AG04450 (cell line): ENCODE results near the gene PFKFB2. TPM values are rescaled to one million over a fixed set of nuclear protein-coding genes. Genes with fewer than 3 reads are reported as not detected.

ENCODE experiments used
- CTCF ChIA-PET: fragments of 300-600, 350-600 bp; formaldehyde crosslinking; extraction: SDS; loops from one replicate; lab custom pipeline; 2022; ENCODE audit warnings: antibody characterized with exemption, inconsistent platforms; lab: Charles Lee
- POLR2A ChIA-PET: fragments of 350-600 bp; formaldehyde crosslinking; extraction: SDS; loops from one replicate; lab custom pipeline; 2021; ENCODE audit warnings: antibody characterized with exemption, inconsistent platforms; lab: Yijun Ruan, JAX
- DNase-seq: peaks from one replicate; pipeline ENCODE4 v3.0.0-alpha.2; 2011; ENCODE audit warnings: low read depth, low spot score
- H3K27ac ChIP-seq: one replicate; pipeline ENCODE4 v1.5.1; 2012; ENCODE audit warnings: low read depth, low read length, control low read depth
- H3K27me3 ChIP-seq: one replicate; pipeline ENCODE4 v1.6.0; 2012; ENCODE audit warnings: low read length; ENCODE audit not compliant: control insufficient read depth, insufficient read depth
- H3K4me3 ChIP-seq: 2 replicates; pipeline ENCODE4 v1.5.1; 2011; ENCODE audit warnings: mild to moderate bottlenecking, low read depth, low read length, control low read depth
- H3K9me3 ChIP-seq: 2 replicates; pipeline ENCODE4 v1.5.1; 2012; ENCODE audit warnings: low read length; ENCODE audit not compliant: control insufficient read depth, insufficient read depth
- polyA plus RNA-seq: library from polyadenylated mRNA; depleted of rRNA; stranded (reverse); fragments of >200 nt; gene quantifications from 2 replicates; pipeline ENCODE4 v1.2.3, GENCODE V29; 2011
- TF ChIP-seq, protein P1 (sequence below): IDR thresholded peaks from 2 replicates; pipeline ENCODE4 v1.5.1; 2011; ENCODE audit warnings: low read depth, low read length, control low read depth, inconsistent platforms

The PFKFB2 gene
- polyA plus RNA-seq, 1 experiment: 1.7 TPM

DNA sequence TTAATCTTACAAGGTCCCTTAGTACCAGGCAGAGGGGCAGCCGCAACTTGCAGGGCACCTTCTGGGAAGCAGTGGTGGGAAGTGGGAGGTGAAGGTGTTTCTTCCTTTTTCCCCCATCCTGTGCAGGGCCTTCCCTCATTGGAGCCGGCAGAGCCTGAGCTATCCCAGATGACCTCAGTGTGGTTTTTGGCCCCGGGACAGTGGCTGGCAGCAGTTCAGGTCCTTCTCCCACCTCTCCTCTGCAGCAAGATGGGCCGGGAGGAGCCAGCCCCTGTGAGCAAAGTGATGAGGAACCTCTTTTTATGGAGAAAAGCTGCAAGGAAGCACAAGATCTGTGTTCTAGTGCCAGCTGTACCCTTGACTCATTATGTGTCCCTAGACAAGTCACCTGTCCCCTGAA, 6.8 kb downstream of the PFKFB2 start:
- ChIA-PET CTCF (interaction anchor here (0.8 to 1.0 kb wide), 2 partner anchors 10 to 345 kb away, joined by 3 read pairs; no protein-coding TSS in a partner anchor), POLR2A (no interaction called here)
- TF ChIP-seq, protein P1, sequence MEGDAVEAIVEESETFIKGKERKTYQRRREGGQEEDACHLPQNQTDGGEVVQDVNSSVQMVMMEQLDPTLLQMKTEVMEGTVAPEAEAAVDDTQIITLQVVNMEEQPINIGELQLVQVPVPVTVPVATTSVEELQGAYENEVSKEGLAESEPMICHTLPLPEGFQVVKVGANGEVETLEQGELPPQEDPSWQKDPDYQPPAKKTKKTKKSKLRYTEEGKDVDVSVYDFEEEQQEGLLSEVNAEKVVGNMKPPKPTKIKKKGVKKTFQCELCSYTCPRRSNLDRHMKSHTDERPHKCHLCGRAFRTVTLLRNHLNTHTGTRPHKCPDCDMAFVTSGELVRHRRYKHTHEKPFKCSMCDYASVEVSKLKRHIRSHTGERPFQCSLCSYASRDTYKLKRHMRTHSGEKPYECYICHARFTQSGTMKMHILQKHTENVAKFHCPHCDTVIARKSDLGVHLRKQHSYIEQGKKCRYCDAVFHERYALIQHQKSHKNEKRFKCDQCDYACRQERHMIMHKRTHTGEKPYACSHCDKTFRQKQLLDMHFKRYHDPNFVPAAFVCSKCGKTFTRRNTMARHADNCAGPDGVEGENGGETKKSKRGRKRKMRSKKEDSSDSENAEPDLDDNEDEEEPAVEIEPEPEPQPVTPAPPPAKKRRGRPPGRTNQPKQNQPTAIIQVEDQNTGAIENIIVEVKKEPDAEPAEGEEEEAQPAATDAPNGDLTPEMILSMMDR: no peak
- peaks cover 2% of the 10 kb centered on the region for H3K27me3 ChIP-seq
- DNase-seq: no peak
- no peak overlapping the region for H3K27ac ChIP-seq
- no peaks in the 10 kb centered on the region for H3K9me3 ChIP-seq
- no peak overlapping the region for H3K4me3 ChIP-seq

DNA sequence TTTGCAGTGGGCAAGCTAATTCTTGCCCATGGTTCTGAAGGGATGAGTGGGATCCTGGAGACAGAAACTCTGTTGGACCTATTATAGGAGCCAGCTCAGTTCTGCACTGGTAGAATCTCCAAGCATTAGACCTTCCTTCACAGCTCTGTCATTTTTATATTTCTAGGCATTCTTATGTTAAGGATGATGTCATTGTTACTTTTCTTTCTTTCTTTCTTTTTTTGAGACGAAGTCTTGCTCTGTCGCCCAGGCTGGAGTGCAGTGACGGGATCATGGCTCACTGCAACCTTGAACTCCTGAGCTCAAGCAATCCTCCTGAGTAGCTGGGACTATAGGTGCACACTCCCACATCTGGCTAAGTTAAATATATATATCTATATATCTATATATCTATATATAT, 7.5 kb downstream of the PFKFB2 start:
- CTCF ChIA-PET: interaction anchor here (0.8 kb wide), 1 partner anchor 11 kb away, joined by 3 read pairs; no protein-coding TSS in a partner anchor

DNA sequence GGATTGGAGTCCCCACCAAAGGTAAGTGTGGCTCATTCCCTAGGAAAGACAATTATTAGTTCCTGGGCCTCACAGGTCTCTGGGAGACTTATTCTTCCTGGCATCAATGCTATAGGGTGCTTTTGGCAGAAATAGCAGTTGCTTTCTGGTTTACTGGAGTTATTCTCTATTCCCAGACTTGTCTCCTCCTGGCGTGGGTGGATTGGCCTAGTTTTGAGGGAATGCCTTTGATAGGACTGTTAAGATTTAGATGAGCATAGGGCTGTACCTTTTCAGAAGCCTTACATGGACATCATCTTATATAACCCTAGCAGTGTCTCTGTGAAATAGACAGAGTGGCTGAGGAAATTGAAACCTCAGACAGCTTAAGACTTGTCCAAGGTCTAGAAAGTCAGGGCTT, 9.0 kb downstream of the PFKFB2 start:
- DNase-seq: no peak
- POLR2A ChIA-PET: no interaction called here
- CTCF ChIA-PET: interaction anchor here (1.0 to 1.6 kb wide), 2 partner anchors 12 to 17 kb away, joined by 3 to 6 read pairs; no protein-coding TSS in a partner anchor
- no peak overlapping the region for H3K27ac ChIP-seq
- no peak overlapping the region for H3K4me3 ChIP-seq
- TF ChIP-seq, protein P1: no peak
- H3K27me3 ChIP-seq: peaks cover 2% of the 10 kb centered on the region
- no peaks in the 10 kb centered on the region for H3K9me3 ChIP-seq

More for the DNA sequence above, 7.5 kb downstream of the PFKFB2 start:
- DNase-seq: no peak
- TF ChIP-seq, protein P1: no peak
- H3K27me3 ChIP-seq: peaks cover 2% of the 10 kb centered on the region
- no peak overlapping the region for H3K27ac ChIP-seq
- no peak overlapping the region for H3K4me3 ChIP-seq
- no peaks in the 10 kb centered on the region for H3K9me3 ChIP-seq
- POLR2A ChIA-PET: no interaction called here

DNA sequence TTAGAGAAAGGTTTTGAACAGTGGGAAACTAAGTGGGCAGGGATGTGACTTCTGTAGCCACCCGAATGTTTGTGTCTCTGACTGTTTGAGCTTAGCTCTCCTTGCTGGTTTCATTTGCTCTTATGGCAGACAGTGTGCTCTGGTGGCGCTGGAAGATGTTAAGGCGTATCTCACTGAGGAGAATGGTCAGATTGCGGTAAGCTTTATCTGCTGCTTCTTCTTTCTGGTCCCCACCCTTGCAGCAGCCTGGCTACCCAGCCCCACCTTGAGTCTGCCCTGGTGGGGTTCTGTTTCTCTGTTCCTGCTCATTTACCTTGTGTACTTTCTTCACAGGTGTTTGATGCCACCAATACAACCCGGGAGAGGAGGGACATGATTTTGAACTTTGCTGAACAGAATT, 9.9 kb downstream of the PFKFB2 start:
- peaks cover 2% of the 10 kb centered on the region for H3K27me3 ChIP-seq
- ChIA-PET CTCF (no interaction called here), POLR2A (no interaction called here)
- H3K27ac ChIP-seq: no peak overlapping the region
- TF ChIP-seq, protein P1: no peak
- H3K9me3 ChIP-seq: no peaks in the 10 kb centered on the region
- no peak overlapping the region for H3K4me3 ChIP-seq
- DNase-seq: no peak

DNA sequence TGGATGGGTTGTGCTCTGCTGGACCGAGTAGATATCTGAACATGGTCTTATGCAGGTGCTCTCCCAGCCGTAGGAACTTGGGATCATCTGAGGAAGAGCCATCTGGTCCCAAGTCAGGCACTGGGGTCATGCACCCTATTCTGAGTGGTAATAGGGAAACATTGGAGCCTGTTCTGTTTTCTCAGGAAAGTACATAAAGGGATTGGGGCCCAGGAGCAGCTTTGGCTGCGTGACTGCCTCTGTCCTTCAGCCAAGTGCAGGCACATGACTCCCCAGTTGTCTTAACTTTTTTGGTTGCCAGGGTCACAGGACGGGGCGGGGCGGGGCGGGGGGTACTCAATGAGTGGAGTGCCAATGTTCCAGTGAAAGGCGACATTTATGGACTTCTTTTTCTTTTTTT, 11.5 kb downstream of the PFKFB2 start:
- H3K9me3 ChIP-seq: no peaks in the 10 kb centered on the region
- H3K27ac ChIP-seq: no peak overlapping the region
- no peak overlapping the region for H3K4me3 ChIP-seq
- ChIA-PET POLR2A (no interaction called here), CTCF (no interaction called here)
- DNase-seq: no peak
- no peaks in the 10 kb centered on the region for H3K27me3 ChIP-seq
- TF ChIP-seq, protein P1: no peak
